ENCODE results near the gene FBXW11.

The FBXW11 gene

GRCh38 chr5:171857489-171857876 lies 149.0 kb downstream of the FBXW11 start:
- DNase-seq = no peak

GRCh38 chr5:171855798-171856763 lies 150.4 kb downstream of the FBXW11 start:
- peak in 1 of 6 experiments; percentile 18 for DNase-seq

GRCh38 chr5:171855265-171855664 lies 151.2 kb downstream of the FBXW11 start:
- DNase-seq = no peak

GRCh38 chr5:171852255-171852681 lies 154.2 kb downstream of the FBXW11 start:
- no peak for DNase-seq

- DNase-seq = no peak
Observed at GRCh38 chr5:171851251-171851650, 155.2 kb downstream of the FBXW11 start.

GRCh38 chr5:171850324-171850947 lies 156.0 kb downstream of the FBXW11 start:
- DNase-seq = no peak

- DNase-seq = no peak
Observed at GRCh38 chr5:171849585-171850323, 156.7 kb downstream of the FBXW11 start.

- DNase-seq = no peak
Observed at GRCh38 chr5:171848911-171849520, 157.4 kb downstream of the FBXW11 start.

- no peak for DNase-seq
Observed at GRCh38 chr5:171848486-171848885, 158.0 kb downstream of the FBXW11 start.

GRCh38 chr5:171848006-171848405 lies 158.4 kb downstream of the FBXW11 start:
- DNase-seq = no peak

- no peak for DNase-seq
Observed at GRCh38 chr5:171847026-171847425, 159.4 kb downstream of the FBXW11 start.

GRCh38 chr5:171846323-171846722 lies 160.1 kb downstream of the FBXW11 start:
- no peak for DNase-seq

- no peak for DNase-seq
Observed at GRCh38 chr5:171845857-171846256, 160.6 kb downstream of the FBXW11 start.

GRCh38 chr5:171845040-171845630 lies 161.3 kb downstream of the FBXW11 start:
- no peak for DNase-seq

GRCh38 chr5:171842777-171843328 lies 163.6 kb downstream of the FBXW11 start:
- DNase-seq = no peak

GRCh38 chr5:171841984-171842776 lies 164.3 kb downstream of the FBXW11 start:
- DNase-seq = no peak

GRCh38 chr5:171840711-171841522 lies 165.5 kb downstream of the FBXW11 start:
- DNase-seq = no peak

- DNase-seq = no peak
Observed at GRCh38 chr5:171840066-171840465, 166.4 kb downstream of the FBXW11 start.

GRCh38 chr5:171839112-171839511 lies 167.3 kb downstream of the FBXW11 start:
- no peak for DNase-seq

GRCh38 chr5:171838066-171838465 lies 168.4 kb downstream of the FBXW11 start:
- no peak for DNase-seq
